MM.1S (cell line): ENCODE results near the gene FAM20C.

ENCODE experiments used
- CTCF ChIP-seq: fragments of 300-600 bp; sonication (generic); IDR thresholded peaks from 2 replicates; pipeline ENCODE4 v1.5.1; 2016; ENCODE audit warnings: antibody characterized with exemption, low read length, mixed read lengths
- EZH2phosphoT487 ChIP-seq: fragments of 300-600 bp; sonication (generic); IDR thresholded peaks from 2 replicates; pipeline ENCODE4 v1.6.1; 2018; ENCODE audit warnings: antibody characterized with exemption, low read length

GRCh38 chr7:200290-200689 lies 7.9 kb downstream of the FAM20C start:
- no peak for TF ChIP-seq EZH2phosphoT487
- TF ChIP-seq CTCF: no peak
